RKO (cell line): Measurements from ENCODE around the gene TNFSF4.
A peak's percentile ranks its signal among the peaks of the same experiment; 100 is the strongest.

Source experiments
- DNase-seq: peaks from one replicate; pipeline ENCODE4 v3.0.0-alpha.2; 2016; ENCODE audit warnings: low spot score

The TNFSF4 gene

DNA sequence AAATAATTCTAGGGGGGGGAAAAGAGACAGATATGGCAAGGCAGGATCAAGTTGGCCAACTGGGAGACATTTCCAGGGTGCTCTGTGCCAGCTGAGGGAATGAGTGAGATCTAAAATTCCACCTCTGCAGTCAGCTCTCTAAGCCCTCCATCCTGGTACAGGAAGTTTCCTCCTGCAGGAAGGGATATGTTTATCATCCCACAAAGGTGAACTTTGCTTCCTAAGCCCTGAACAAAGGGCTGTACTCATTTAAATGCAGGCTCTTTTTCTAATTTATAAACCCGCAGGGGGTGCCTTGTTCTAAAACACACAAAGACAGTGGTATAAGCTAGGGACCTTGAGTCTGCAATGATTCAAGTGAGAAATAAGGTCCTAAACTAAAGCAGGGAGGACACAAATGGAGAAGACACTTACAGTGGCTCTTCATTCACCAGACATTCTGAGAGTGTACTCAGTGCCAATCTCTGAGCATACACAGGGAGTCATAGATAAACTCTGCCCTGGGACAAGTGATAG, 3.6 kb upstream of the TNFSF4 start:
- no peak for DNase-seq

DNA sequence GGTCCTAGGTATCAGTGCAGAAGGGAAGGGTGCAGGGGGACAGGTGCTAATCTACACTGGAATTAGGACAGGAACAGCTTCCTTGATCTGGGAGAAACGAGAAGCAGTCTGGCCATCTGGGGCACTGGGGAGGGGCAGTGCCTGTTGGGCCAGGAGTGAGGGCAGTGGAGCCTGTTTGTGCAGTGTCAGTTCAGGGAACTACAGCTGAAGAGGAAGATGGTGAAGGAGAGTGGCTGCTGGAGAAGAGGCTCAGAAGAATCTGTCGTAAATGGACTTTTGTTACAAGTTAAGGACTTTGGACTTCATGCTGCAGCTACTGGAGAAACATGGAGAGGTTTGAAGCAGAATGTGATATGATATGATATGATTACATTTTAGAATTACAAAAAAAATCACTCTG, 3.2 kb upstream of the TNFSF4 start:
- no peak for DNase-seq

DNA sequence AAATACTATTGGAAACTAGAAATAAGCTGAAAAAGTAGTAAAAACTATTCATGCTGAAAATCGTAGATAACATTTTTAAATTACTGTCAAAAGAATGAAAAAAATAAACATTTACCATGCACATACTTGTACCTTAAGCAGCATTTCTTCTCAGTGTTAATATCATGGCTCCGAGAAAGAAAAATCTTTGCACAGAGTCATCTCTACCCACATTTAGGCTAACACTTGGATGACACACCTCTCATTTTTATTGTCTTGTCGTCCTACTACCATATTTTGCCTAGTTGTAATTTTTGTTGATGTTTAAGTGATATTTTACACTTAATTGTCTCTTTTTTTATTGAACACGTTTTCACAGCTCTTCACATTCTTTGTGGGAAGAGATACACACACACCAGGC, 1.7 kb upstream of the TNFSF4 start:
- no peak for DNase-seq

- no peak for DNase-seq
These were observed 1.0 kb upstream of the TNFSF4 start for GRCh38 chr1:173208146-173208545.

GRCh38 chr1:173205146-173206051, 1.7 kb downstream of the TNFSF4 start:
- no peak for DNase-seq

DNA sequence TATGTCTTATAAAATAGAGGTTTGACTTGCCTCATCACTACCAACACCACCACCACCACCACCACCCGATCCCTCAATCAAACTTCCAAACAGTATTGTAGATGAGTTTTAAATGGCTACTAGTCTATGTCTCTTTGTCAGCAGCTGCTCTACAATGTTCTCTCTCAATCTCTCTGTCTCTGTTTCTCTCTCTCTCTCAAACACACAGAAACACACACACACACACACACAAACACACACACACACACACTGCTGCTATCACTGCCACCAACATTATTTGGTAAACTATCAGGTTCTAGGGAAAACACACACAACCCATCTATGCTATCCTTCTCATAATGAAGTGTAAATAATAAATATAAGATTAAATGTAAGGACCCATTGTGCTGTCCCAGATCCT, 2.4 kb downstream of the TNFSF4 start:
- DNase-seq = no peak

- peak; percentile 65 for DNase-seq
These were observed 4.5 kb downstream of the TNFSF4 start for GRCh38 chr1:173202424-173203145.

DNA sequence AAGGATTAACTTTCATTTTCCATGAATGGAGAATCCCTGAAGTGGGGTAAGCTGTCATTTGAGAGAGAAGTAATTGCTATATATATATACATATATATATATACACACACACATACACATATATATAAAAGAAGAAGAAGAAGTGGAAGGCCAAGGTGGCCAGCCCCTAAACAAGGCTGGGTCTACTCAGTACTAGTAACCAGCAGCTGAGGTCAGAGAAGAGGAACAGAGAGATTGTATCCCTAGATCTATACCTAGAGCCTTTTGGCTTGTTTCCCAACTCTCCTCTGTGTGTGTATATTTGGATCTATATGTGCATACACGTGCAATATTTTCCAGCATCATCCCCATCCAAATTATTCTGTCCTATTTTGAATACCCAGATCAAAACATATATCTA, 5.2 kb downstream of the TNFSF4 start:
- DNase-seq = no peak

- DNase-seq = no peak
These were observed 11.5 kb downstream of the TNFSF4 start for GRCh38 chr1:173195596-173196088.

DNA sequence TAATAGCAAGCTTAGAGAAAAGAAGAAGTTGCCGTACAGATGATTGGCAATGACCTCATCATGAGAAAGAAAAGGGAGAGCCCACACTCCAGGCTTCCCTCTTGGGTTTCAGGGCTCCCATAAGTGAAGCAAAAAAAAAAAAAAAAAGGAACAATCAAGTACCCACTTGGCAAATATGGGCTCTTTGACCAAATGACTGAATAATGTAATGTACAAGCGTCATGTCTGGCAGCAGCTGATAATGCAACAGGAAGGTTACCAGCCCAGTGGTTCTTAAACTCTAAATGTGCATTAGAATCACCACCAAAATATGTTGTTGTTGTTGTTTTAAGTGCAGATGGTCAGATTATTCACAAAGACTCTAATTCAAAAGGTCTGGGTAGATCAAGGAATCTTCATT, 13.5 kb downstream of the TNFSF4 start:
- no peak for DNase-seq

- DNase-seq = no peak
These were observed 16.0 kb downstream of the TNFSF4 start for GRCh38 chr1:173191011-173191705.

DNA sequence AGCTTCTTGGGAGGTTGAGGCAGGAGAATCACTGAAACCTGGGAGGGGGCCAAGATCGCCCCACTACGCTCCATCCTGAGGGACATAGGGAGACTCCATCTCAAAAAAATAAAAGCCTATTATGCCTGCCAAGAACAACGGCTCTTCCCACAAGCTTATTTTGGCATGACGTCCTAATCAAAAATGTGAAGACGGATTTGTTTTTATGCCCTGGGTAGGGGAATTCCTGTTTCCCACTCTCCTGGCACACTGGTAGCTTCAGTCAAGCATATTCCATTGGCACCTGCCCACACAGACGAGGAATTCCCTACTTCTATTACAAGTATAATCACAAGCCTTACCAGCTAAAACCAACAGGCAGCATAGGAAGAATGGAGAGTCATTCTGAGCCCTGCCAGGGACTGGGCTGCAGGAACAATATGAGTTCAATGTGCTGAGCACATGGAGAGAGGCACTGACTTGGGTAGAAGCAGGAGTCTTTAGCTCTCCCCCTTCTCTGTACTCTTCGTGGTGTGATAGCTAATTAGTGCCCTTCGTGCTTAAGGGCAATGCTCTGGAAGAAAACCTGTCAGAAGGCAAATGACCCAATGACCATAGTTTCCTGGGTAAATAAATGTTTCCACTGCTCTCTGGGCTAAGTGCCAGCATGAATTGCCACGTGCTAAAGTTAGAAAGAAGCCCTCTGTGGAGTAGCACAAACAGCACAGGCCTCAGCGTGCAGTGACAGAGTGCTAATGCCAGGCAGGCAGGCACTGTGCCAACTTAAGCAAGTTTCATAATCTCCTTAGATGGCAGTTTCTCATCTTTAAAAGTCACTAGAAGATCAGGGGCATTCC, 16.8 kb downstream of the TNFSF4 start:
- DNase-seq = no peak

GRCh38 chr1:173187671-173188237, 19.4 kb downstream of the TNFSF4 start:
- peak; percentile 5 for DNase-seq

DNA sequence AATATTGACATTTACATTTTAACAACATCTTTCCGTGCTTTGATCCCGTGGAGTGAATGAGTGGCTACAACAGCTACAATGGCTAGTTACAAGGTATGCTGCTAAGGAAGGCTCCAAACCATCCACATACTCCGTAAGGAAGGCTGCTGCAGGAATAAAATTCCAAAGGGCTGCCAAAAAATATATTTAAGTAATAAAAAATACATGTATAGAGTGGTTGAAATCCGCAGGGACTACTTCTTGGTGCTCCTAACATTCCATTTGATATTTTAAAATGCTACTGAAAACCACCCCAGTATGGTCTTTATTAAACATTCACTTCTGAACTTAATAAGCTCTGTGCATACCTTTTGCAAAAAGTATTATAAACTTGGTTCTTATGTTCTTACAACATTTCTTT, 25.3 kb downstream of the TNFSF4 start:
- DNase-seq = no peak

GRCh38 chr1:173176246-173176645, 30.9 kb downstream of the TNFSF4 start:
- DNase-seq = no peak

DNA sequence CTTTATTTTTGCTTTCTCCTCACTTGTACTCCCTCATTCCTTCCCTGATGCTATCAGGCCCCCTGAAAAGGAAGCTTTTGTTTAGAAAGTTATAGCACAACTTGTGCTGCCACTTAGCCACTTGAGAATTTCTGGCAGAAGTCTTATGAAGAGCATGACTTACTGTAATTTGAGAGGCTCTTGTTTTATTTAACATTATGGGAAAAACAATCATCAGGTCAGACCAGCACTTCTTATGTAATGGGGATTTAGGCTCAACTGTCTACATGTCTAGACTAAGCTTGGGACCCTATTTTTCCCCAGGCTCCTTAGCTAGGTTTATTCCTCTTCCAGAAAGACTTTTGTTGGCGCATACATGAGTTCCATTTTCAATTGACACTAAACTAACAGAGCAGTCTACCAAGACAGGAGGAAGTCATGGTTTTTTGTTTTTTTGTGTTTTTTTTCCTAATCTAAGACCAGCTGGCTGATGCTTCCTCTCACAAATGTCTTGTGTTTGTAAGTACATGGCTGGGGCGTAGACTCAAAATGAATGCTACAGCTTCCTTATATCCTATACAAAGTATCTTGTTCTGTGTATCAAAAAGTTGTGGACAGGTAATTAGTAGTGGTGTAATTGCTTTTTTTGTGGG, 31.5 kb downstream of the TNFSF4 start:
- no peak for DNase-seq

DNA sequence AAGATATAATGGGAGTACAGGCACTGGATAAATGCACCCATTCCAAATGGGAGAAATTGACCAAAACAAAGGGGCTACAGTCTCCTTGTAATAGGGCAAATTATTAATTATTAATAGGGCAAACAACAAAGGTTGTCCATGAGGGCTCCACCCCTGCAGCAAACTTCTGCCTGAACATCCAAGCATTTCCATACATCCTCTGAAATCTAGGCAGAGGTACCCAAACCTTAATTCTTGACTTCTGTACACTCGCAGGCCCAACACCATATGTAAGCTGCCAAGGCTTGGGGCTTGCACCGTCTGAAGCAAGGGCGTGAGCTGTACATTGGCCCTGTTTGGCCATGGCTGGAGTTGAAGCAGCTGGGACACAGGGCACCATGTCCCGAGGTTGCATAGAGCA, 33.7 kb downstream of the TNFSF4 start:
- DNase-seq = no peak

DNA sequence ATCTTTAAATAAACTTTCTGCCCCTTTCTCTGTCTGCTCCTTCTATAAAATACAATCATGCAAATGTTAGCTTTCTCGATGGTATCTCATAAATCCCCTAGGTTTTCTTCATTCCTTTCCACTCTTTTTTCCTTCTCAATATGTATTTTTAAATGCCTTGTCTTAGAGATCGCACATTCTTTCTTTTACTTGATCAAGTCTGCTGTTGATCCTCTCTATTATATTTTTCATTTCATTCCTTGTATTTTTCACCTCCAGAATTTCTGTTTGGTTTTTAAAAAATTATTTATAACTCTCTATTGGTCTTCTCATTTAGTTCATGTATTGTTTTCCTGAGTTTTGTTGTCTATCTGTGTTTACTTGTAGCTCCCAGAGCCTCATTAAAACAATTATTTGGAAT, 36.0 kb downstream of the TNFSF4 start:
- no peak for DNase-seq

DNA sequence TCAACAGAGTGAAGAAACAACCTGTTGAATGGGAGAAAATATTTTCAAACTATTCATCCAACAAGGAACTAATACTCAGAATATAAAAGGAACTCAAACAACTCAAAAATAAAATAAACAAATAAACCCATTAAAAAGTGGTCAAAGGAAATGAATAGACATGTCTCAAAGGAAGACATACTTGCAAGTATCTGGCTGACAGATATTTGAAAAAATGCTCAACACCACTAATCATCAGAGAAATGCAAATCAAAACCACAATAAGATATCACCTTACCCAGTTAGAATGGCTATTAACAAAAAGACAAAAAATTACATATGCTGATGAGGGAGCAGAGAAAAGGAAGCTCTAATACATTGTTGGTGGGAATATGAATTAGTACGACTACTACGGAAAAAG, 38.2 kb downstream of the TNFSF4 start:
- no peak for DNase-seq

DNA sequence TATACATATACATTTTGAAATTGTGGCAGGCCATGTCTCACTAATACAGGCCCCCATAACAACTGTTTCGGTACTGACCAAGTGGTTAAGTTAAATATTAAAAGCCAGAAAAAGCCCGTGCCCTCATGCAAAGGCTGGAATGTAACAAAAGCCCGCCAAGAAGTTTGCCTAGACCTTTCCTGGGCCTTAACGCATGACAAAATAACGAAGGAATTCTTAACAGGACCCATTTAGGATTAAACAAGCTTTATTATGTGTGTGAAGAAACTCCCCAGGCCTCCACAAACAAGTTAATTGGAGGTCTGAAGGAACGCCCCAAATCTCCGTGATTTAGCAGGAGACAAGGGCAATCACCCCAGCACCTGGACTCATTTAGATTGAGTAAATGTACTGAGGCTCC, 42.4 kb downstream of the TNFSF4 start:
- no peak for DNase-seq

- no peak for DNase-seq
These were observed 43.0 kb downstream of the TNFSF4 start for GRCh38 chr1:173164178-173164577.
